Left lung (tissue), 10 donors: ENCODE results near the gene TSPAN7. TPM values are rescaled to one million over a fixed set of nuclear protein-coding genes. Genes with fewer than 3 reads are reported as not detected.

ENCODE experiments used
- ATAC-seq: fragments of 200-7000 bp; cut with Tn5 transposase; one replicate; pipeline ENCODE4 v1.9.1; 2020; ENCODE audit warnings: moderate library complexity
- DNase-seq, 4 donors: peaks; one replicate each; pipeline ENCODE4 v3.0.0-alpha.2; 2013 to 2020
- H3K27ac ChIP-seq, 2 donors: fragments of 200-600 bp; sonication (generic) in 1 of 2; one replicate each; pipeline versions ENCODE4 v1.5.0 to v1.8.0; 2020 to 2021
- H3K27me3 ChIP-seq, 2 donors: fragments of 200-600 bp; sonication (generic) in 1 of 2; one replicate each; pipeline versions ENCODE4 v1.5.0 to v1.8.0; 2020 to 2021
- H3K36me3 ChIP-seq, 2 donors: fragments of 200-600 bp; sonication (generic) in 1 of 2; one replicate each; pipeline versions ENCODE4 v1.5.0 to v1.8.0; 2020 to 2021
- H3K4me1 ChIP-seq, 2 donors: fragments of 200-600 bp; one replicate each; pipeline ENCODE4 v1.8.0; 2021
- H3K4me3 ChIP-seq, 2 donors: fragments of 200-600 bp; sonication (generic) in 1 of 2; one replicate each; pipeline versions ENCODE4 v1.5.0 to v1.8.0; 2020 to 2021; ENCODE audit warnings: mild to moderate bottlenecking in 1 of 2
- H3K9me3 ChIP-seq, 2 donors: fragments of 200-600 bp; sonication (generic) in 1 of 2; one replicate each; pipeline versions ENCODE4 v1.5.0 to v1.8.0; 2020 to 2021
- CTCF ChIP-seq, 2 donors: fragments of 200-600 bp; sonication (generic) in 1 of 2; IDR thresholded peaks; one replicate each; pipeline versions ENCODE4 v1.5.0 to v1.8.0; 2021; ENCODE audit warnings: antibody characterized with exemption in 2 of 2
- intact Hi-C, 2 donors: fragments of 100-400 bp; cut with DNase I; formaldehyde crosslinking; loops; one replicate each; pipeline versions ENCODE4 v1.11.2 to v1.14.2; 2022
- polyA plus RNA-seq, 6 donors: library from polyadenylated mRNA; unstranded; fragments of 120-200 nt; gene quantifications; one replicate each; pipeline ENCODE4 v1.2.1, GENCODE V29; 2013; ENCODE audit not compliant: insufficient read length in 6 of 6
- total RNA-seq, 2 donors: library from RNA; stranded (reverse); fragmentation: NEBNext Ultra II Directional; extraction: Animal tissue kit (Norgen Biotek cat#: 25700); gene quantifications; one replicate each; pipeline ENCODE4 v1.2.1, GENCODE V29; 2021
- donor health status: DM: no; HTN: yes; CAD: no.
- donor health status: DM: no; HTN: no; CAD: no.

TSPAN7 gene
- total and polyA plus RNA-seq, 8 donors, result 33.8 to 52.3 (median 45.9) TPM

- DNase-seq (no peak), ATAC-seq (no peak)
- Histone ChIP-seq H3K4me1 (no peaks in the 10 kb centered on the region), H3K27me3 (peaks cover 0 to 3% of the 10 kb centered on the region in 2 donors), H3K4me3 (no peak overlapping the region), H3K27ac (no peak overlapping the region), H3K9me3 (no peaks in the 10 kb centered on the region), H3K36me3 (no peaks in the 10 kb centered on the region)
- intact Hi-C loops, result no loop called here
- TF ChIP-seq CTCF (IDR thresholded peaks at IDR 0.05), result no peak
These were observed 82.6 kb downstream of the TSPAN7 start for GRCh38 chrX:38643903-38644302.

- H3K4me1 ChIP-seq, result no peaks in the 10 kb centered on the region
These were observed 84.8 kb downstream of the TSPAN7 start for GRCh38 chrX:38646129-38646528.

DNA sequence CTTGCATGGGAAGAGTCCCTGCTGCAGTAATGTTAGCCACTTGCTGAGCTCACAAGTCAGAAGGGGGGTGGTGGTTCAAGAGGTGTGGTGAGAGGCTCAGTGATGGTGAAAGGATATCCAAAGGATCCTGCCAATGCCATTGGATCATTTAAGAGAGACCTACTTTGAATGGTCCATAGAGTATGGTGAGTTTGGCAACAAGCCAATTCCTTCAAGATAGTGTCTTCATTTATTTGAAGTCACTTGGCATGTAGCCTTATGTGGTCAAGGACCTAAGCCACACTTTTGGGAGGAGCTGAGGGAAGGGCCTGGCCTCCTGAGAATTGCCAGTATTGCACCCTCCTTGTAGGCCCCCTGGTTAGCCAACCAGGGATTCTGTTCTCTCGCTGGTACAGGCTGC lies 87.9 kb downstream of the TSPAN7 start:
- no peak for ATAC-seq
- DNase-seq, result no peak
- H3K4me1 ChIP-seq, result no peaks in the 10 kb centered on the region
- no peaks in the 10 kb centered on the region for H3K27me3 ChIP-seq
- H3K36me3 ChIP-seq, result no peaks in the 10 kb centered on the region
- intact Hi-C loops, result no loop called here
- H3K9me3 ChIP-seq, result no peaks in the 10 kb centered on the region
- H3K27ac ChIP-seq, result no peak overlapping the region
- TF ChIP-seq CTCF (IDR thresholded peaks at IDR 0.05), result no peak
- no peak overlapping the region for H3K4me3 ChIP-seq

More at GRCh38 chrX:38646129-38646528, 84.8 kb downstream of the TSPAN7 start:
- Histone ChIP-seq H3K9me3 (no peaks in the 10 kb centered on the region), H3K36me3 (no peaks in the 10 kb centered on the region), H3K27ac (no peak overlapping the region), H3K27me3 (peaks cover 0 to 3% of the 10 kb centered on the region in 2 donors), H3K4me3 (no peak overlapping the region)
- intact Hi-C loops, result no loop called here
- DNase-seq (no peak), ATAC-seq (no peak)
- TF ChIP-seq CTCF (IDR thresholded peaks at IDR 0.05), result no peak

DNA sequence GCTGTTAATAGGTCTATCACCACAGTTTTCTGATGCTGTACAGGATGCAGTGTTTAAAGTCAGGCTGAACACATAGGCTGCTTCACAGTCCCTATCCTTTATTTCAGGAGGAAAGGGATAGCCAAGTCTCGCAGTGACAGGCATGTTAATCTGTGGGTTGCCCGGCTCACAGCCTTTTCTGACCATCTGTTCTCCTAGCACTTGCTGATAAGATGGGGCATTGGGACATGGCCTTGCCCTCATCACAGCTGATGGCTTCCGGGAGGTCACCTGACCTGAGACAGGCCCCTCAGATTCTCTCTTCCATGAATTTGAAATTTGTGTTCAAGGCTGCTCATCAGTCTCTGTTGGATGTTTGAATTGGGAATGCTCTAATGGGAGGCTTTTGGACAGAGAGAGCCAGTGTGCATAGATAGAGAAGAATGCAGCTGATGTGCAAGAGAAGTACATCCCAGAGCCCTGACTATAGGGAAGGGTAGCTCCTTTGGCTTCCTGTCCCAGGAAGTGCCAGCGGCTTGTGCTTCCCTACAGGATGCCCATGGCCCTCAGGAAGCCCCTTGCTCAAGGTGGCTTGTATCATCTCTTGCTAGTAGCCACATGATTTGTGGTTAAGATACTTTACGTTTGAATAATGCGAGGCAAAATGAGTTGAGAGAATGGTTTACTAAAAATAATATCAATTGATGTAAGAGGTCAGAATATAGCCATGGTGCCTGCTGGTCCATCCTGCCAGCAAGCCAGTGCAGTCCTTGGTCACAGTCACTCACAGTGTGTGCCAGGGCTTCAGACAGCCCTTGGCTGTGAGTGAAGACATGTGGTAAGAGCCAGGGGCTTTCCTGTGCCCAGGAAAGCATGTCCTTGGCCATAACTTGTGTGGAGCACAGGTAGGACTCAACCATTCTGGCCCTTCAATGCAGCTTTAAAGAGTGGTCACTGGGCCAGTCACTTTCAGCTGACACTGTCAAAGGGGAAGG lies 88.6 kb downstream of the TSPAN7 start:
- Histone ChIP-seq H3K27ac (no peak overlapping the region), H3K4me1 (no peaks in the 10 kb centered on the region), H3K9me3 (no peaks in the 10 kb centered on the region), H3K4me3 (no peak overlapping the region), H3K27me3 (no peaks in the 10 kb centered on the region), H3K36me3 (no peaks in the 10 kb centered on the region)
- intact Hi-C loops, result no loop called here
- DNase-seq (no peak), ATAC-seq (no peak)
- TF ChIP-seq CTCF (IDR thresholded peaks at IDR 0.05), result no peak
